NCI-H82 (cell line): Measurements from ENCODE around the gene DHX35.
"Not testable (repeated sequence)": the region's sequence is repeated elsewhere in the genome, so short reads cannot be mapped to it uniquely, and the experiment has no call there.

Experiments used
- DNase-seq: peaks from one replicate; lab custom pipeline; 2025; lab: John Stamatoyannopoulos, UW

DHX35 gene

GRCh38 chr20:38941726-38942389 lies 20.3 kb upstream of the DHX35 start:
- DNase-seq: no peak

DNA sequence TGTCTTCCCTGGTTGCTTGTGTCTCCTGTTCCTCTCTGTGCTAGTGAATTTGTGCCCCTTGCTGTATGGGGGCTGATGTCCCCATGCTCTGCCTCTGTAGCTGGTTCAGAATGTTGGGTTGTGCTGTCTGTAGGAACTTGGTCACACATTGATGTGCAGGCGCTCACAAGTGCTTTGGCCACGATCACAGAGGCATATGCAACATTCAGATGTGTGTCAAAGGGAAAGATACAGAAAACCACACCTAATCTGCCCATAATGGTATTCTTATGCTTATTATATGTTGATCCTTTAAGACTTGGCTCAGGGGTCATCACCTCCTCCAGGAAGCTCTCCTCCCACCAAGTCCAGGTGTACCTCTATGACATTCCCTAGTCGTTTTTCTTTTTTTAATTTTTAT lies 17.1 kb upstream of the DHX35 start:
- DNase-seq: no peak

- no peak for DNase-seq
Observed at GRCh38 chr20:38946836-38947235, 15.3 kb upstream of the DHX35 start.

DNA sequence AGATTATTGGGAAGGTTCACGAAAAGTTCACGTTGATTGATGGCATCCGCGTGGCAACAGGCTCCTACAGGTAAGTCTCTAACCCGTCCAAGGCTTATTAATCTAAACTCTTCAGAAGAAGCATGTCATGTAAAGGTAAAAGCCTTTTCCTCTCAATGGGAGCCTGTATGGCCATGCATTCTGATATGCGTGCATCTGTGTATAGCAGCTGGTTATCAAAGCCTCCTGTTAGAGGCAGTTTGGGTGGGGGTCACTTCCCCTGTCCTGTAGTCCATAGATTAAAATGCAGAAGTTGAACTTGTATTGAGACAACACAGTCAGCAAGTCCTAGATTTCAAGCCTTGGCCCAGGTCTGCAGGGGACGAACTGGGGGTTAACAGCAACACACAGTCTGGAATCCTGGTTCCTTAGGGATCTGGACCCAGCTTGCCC lies 14.2 kb upstream of the DHX35 start:
- DNase-seq: no peak

GRCh38 chr20:38950254-38950653 lies 11.9 kb upstream of the DHX35 start:
- DNase-seq: no peak

DNA sequence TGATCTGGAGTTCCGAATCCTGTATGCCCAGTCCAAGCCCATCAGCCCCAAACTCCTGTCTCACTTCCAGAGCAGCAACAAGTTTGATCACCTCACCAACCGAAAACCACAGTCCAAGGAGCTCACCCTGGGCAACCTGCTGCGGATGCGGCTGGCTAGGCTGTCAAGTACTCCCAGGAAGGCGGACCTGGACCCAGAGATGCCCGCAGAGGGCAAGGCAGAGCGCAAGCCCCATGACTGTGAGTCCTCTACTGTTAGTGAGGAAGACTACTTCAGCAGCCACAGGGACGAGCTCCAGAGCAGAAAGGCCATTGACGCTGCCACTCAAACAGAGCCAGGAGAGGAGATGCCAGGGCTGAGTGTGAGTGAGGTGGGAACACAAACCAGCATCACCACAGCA lies 10.5 kb upstream of the DHX35 start:
- DNase-seq: no peak

GRCh38 chr20:38952153-38952552 lies 10.0 kb upstream of the DHX35 start:
- DNase-seq: no peak

GRCh38 chr20:38953630-38954340 lies 8.4 kb upstream of the DHX35 start:
- DNase-seq: no peak

DNA sequence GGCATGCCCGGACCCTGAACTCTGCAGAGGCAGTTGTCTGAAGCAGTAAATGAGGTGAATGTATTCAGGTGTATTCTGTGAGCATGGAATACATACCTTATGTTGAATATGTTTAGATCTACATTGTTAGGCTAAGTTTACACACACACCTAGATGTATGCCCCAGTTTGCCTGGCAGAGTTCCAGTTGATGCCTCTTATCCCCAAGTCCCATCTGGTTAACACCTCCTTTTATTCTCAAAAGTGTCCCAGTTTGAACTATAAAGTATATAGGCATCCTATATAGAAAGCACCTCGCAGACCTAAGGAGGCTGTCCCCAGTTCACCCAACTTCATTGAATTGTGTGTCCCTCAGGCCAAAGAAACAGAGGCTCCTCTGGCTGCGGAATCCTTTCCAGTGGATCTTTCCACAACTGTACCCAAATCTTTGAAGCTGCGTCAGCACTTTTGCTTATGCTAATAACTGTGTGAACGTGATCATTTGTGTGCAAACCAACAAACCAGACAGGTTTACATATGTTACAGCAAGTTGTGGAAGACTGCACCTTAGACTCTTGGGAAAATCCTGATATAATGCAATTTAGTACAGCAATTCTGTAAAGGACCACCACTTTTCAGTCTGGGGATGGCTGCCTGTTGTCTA lies 4.8 kb upstream of the DHX35 start:
- peak; percentile 55 for DNase-seq

DNA sequence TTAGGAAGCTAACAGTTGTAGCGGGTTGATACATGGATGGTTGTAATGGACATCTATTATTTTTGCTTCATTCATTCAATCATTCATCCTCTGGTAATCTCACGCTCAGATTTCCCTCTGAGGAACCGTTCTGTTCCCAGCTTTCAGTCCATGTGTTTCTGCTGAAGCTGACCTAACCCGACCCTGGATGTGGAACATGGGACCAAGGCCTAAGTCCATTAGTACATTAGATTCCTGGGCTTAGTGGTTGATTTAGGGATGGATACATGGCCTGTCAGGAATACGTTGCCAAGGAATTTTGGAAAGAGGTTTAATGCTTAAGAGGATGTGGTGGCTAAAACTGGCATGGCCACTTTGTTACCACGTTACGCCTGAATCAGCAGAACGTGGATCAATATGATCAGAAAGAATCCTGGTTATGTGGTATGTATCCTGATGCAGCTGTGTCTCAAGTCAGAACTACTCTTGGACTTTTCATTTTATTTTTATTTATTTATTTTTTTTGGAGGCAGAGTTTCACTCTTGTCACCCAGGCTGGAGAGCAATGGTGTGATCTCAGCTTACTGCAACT lies 4.1 kb upstream of the DHX35 start:
- DNase-seq: peak; percentile 84

- not testable (repeated sequence) for DNase-seq
Observed at GRCh38 chr20:38960187-38960687, 1.9 kb upstream of the DHX35 start.

DNA sequence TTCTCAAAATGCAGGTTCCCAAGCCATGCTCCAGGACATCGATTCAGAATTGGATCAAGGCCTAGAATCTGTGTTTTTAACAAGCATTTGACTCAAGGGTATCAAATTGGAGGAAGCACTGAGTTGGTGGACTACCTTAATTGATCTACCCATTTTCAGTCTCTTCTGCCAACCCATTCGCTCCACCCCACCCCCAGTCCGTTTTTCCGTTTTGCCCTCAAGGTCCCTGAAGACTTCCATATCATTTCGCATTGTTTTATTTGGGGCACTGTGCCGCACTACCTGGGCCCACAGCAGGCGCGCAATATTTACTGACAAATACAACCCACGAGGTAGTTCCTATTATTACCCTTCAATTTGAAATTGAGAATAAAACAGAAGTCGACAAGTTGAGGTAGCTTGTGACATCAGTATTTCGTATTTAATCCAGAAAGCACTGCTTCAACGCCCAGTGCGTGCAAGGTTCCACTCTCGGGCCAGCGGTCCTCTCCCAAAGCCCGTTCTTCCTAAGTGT lies 557 bp upstream of the DHX35 start:
- DNase-seq: peak; percentile 55

DNA sequence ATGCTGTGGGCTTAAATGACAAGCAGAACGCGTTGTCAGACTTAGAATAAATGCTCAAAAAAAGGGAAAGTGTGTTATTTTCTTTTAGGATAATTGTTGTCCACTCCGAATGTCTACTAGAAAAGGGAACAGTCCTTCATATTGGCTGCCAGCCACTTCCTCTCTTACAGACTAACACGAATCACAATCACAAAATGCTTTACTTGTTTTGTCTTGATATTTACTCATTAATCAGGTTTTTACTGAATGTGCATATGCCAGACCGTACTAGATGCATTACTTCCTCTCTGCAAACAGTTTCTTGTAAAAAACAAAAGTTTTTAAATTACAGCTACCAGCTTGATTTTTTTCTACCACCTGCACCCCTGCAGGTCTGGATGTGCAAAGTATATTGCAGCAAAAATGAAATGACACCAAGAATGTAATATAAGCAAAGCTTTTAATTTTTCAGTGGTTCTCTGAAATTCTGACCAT lies 821 bp downstream of the DHX35 start:
- DNase-seq: no peak

GRCh38 chr20:38963745-38964144 lies 1.6 kb downstream of the DHX35 start:
- DNase-seq: no peak

GRCh38 chr20:38965264-38965663 lies 3.1 kb downstream of the DHX35 start:
- DNase-seq: no peak

DNA sequence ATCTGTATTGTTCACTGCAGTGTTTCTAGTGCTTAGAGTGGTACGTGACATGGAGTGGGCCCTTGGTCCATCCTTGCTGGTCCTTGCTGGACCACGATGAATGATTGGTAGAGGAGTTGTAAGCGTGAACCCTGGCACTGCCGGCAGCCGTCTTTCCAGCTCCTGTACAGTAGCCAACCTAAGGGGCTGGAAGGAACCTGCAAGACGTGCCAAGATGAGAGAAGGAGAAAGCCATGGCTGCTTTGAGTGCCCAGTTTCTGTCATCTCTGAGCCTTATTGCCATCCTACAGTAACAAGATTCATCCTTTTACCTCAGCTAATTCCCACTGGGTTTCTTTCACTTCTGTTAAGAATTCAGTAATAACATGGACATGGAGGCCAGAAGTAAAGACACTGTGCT lies 5.9 kb downstream of the DHX35 start:
- DNase-seq: no peak

DNA sequence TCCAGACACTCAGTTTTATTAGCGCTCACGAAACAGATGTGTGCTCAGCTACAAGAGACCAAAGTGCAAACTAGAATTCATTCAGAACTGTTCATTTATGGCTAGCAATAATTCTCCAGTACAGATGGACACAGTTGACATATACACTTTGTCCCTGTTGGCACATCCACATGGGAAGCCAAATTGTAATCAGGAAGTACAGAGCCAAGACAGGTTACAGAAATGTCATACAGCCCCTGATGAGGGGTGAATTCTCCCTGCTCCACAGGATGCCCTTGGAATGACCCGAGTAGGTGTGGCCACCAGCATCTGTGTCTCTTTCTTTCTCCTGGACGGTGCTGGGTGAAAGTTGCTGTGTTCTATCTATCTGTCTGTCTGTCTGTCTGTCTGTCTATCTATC lies 7.6 kb downstream of the DHX35 start:
- DNase-seq: no peak

DNA sequence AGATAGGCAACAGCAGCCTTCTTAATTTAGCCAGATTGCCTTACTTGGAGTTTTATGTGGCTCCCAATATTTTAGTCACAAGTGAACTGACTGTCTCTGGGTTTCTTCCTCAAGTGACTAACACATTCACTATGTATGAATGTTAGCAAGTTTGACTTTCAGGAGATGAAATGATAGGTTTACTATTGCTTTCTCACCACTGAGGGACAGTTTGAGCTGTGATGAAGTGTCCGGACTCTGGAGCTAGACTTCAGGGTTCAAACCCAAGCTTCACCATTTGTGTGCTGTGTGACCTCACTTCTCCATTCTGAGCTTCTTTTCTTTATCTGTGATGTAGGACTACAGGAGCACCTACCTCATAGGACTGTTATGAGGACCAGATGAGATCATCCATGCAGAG lies 8.2 kb downstream of the DHX35 start:
- DNase-seq: no peak

DNA sequence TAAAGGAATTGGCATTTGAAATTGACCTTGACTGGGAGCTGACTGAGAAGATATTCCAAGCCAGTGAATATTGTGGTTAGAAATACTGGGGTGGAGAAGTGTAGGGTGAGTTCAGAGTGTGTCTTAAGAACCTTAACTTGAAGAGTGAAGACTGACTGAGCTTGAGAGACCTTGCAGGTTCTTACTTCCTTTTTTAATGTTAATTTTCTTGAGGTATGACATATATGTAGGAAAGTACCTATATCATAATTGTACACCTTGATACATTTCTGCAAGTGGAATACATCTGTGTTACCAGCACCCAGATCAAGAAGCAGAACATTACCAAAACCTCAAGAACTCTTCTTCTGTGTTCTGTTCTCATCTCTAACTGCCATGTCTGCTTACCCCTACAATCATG lies 11.0 kb downstream of the DHX35 start:
- no peak for DNase-seq

GRCh38 chr20:38973645-38974044 lies 11.5 kb downstream of the DHX35 start:
- no peak for DNase-seq

DNA sequence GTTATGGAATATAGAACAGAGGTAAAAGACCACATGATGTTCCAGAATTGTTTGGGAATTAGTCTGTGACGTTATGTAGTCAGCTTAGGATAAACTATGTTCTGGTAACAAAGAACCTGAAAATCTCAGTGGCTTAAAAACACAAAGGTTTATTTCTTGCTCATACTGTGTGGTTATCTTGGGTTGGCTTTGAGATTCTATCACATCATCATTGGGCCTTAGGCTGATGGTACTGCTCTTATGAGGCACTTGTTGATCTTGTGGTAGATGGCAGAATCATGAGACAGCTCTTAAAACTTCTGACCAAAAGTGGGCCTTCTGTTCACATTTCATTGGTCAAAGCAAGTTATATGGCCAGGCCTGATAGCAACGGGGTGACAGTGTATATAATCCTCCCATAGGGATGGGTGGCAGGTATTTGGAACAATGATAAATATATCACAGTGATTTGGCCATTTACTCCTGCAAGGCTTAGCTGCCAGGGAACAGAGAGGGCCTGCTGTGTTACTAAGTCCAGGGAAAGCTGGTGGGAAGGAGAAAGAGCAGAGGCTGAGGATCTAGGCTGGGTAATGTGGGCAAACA lies 13.5 kb downstream of the DHX35 start:
- no peak for DNase-seq

GRCh38 chr20:38979434-38979833 lies 17.3 kb downstream of the DHX35 start:
- DNase-seq: no peak
